ENCODE data around the gene TBPL1.

GRCh38 chr6:133986942-133987341, 33.9 kb downstream of the TBPL1 start:
- no peak for TF ChIP-seq POLR2A (IDR thresholded peaks at IDR 0.05)
- no peak for TF ChIP-seq CTCF (IDR thresholded peaks at IDR 0.05)
- TF ChIP-seq POLR2AphosphoS5 (IDR thresholded peaks at IDR 0.05), result no peak
- no peak for TF ChIP-seq EP300 (IDR thresholded peaks at IDR 0.05)
